COLO668 (cell line): ENCODE measurements around the gene MAML3.
"Not testable (repeated sequence)": the region's sequence is repeated elsewhere in the genome, so short reads cannot be mapped to it uniquely, and the experiment has no call there.

ENCODE experiments used
- DNase-seq: peaks from one replicate; lab custom pipeline; 2025; ENCODE audit not compliant: unreplicated experiment; lab: John Stamatoyannopoulos, UW

Gene MAML3

GRCh38 chr4:139969635-139970266, 184.2 kb downstream of the MAML3 start:
- DNase-seq = no peak

- no peak for DNase-seq
Measured at GRCh38 chr4:139968831-139969230, 185.2 kb downstream of the MAML3 start.

- DNase-seq = no peak
Measured at GRCh38 chr4:139966383-139966782, 187.6 kb downstream of the MAML3 start.

GRCh38 chr4:139965789-139966188, 188.2 kb downstream of the MAML3 start:
- no peak for DNase-seq

- no peak for DNase-seq
Measured at GRCh38 chr4:139963708-139964107, 190.3 kb downstream of the MAML3 start.

- no peak for DNase-seq
Measured at GRCh38 chr4:139962130-139962684, 191.8 kb downstream of the MAML3 start.

GRCh38 chr4:139961344-139961946, 192.5 kb downstream of the MAML3 start:
- no peak for DNase-seq

GRCh38 chr4:139959396-139959795, 194.6 kb downstream of the MAML3 start:
- no peak for DNase-seq

GRCh38 chr4:139958739-139959098, 195.3 kb downstream of the MAML3 start:
- DNase-seq = peak; percentile 13

GRCh38 chr4:139957986-139958738, 195.8 kb downstream of the MAML3 start:
- no peak for DNase-seq

- DNase-seq = no peak
Measured at GRCh38 chr4:139957065-139957464, 196.9 kb downstream of the MAML3 start.

- no peak for DNase-seq
Measured at GRCh38 chr4:139956507-139957017, 197.4 kb downstream of the MAML3 start.

GRCh38 chr4:139955600-139955999, 198.4 kb downstream of the MAML3 start:
- no peak for DNase-seq

GRCh38 chr4:139954512-139954911, 199.5 kb downstream of the MAML3 start:
- no peak for DNase-seq

GRCh38 chr4:139951021-139951420, 203.0 kb downstream of the MAML3 start:
- DNase-seq = no peak

- no peak for DNase-seq
Measured at GRCh38 chr4:139950568-139950967, 203.4 kb downstream of the MAML3 start.

GRCh38 chr4:139944916-139945315, 209.1 kb downstream of the MAML3 start:
- DNase-seq = not testable (repeated sequence)

GRCh38 chr4:139943277-139943676, 210.7 kb downstream of the MAML3 start:
- no peak for DNase-seq

- no peak for DNase-seq
Measured at GRCh38 chr4:139942241-139942640, 211.7 kb downstream of the MAML3 start.

- no peak for DNase-seq
Measured at GRCh38 chr4:139940600-139940999, 213.4 kb downstream of the MAML3 start.

GRCh38 chr4:139938414-139938813, 215.6 kb downstream of the MAML3 start:
- no peak for DNase-seq

- DNase-seq = no peak
Measured at GRCh38 chr4:139935911-139936310, 218.1 kb downstream of the MAML3 start.
